Adrenal gland (tissue), 5 donors: ENCODE results near the gene PDGFD.

Source experiments
- POLR2A ChIP-seq, 2 donors: fragments of 450-650 bp; IDR thresholded peaks; one replicate each; pipeline ENCODE4 v1.6.1; 2017; ENCODE audit warnings: antibody characterized with exemption in 2 of 2, mild to moderate bottlenecking in 2 of 2, moderate library complexity in 1 of 2
- TF ChIP-seq, protein P1 (sequence below), 6 experiments: fragments of 450-650 bp in 4 of 6; fragments of 200-600 bp in 2 of 6; sonication (generic) in 1 of 6; IDR thresholded peaks; 1 replicate in 5 of 6; 2 replicates in 1 of 6; pipeline versions ENCODE4 v1.5.1 to v1.8.0; 2016 to 2021; ENCODE audit warnings: antibody characterized with exemption in 6 of 6, mild to moderate bottlenecking in 2 of 6, moderate library complexity in 1 of 6
- donor health status: DM: no; HTN: no; CAD: no.

DNA sequence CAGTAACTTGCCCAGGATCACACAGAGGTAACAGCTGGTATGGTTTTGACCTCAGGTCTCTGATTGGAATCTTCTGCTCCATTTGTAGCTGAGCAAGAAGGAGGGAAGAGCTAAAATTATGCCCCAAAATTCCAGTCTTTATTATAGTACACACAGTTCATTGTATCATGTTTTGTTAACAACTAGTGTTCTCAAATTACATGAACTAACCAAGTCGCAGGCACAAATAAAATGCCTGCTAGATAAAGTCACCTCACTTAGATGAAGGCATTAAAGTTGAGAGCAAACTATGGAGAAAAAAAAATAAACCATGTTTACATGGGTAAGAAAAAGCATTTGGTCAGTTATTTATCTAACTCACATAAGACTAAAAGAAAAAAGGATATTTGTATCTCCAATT lies 58.8 kb downstream of the PDGFD start:
- TF ChIP-seq, protein P1, sequence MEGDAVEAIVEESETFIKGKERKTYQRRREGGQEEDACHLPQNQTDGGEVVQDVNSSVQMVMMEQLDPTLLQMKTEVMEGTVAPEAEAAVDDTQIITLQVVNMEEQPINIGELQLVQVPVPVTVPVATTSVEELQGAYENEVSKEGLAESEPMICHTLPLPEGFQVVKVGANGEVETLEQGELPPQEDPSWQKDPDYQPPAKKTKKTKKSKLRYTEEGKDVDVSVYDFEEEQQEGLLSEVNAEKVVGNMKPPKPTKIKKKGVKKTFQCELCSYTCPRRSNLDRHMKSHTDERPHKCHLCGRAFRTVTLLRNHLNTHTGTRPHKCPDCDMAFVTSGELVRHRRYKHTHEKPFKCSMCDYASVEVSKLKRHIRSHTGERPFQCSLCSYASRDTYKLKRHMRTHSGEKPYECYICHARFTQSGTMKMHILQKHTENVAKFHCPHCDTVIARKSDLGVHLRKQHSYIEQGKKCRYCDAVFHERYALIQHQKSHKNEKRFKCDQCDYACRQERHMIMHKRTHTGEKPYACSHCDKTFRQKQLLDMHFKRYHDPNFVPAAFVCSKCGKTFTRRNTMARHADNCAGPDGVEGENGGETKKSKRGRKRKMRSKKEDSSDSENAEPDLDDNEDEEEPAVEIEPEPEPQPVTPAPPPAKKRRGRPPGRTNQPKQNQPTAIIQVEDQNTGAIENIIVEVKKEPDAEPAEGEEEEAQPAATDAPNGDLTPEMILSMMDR (IDR thresholded peaks at IDR 0.05), result no peak
- TF ChIP-seq POLR2A (IDR thresholded peaks at IDR 0.05), result no peak
